ENCODE measurements around the gene NPC1.
"Not testable (repeated sequence)": the region's sequence is repeated elsewhere in the genome, so short reads cannot be mapped to it uniquely, and the experiment has no call there.

The NPC1 gene

DNA sequence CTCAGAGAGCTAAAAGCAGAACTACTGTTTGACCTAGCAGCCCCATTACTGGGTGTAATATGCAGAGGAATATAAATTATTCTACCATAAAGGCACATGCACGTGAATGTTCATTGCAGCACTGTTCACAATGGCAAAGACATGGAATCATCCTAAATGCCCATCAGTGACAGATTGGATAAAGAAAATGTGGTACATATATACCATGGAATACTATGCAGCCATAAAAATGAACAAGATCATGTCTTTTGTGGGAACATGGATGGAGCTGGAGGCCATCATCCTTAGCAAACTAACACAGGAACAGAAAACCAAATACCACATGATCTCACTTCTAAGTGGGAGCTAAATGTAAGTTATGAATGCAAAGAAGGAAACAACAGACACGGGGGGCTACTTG is 75.4 kb downstream of the NPC1 start:
- H2BK120ac ChIP-seq (ENCODE audit: low read depth, low read length); H3K4me1 ChIP-seq (ENCODE audit: control insufficient read depth in 2 of 2, insufficient read depth in 1 of 2, low read depth in 1 of 2, low read length in 2 of 2); H3K18ac ChIP-seq (ENCODE audit: low read length); H3K14ac ChIP-seq (ENCODE audit: low read length); H3K9ac ChIP-seq (ENCODE audit: low read depth, low read length, poor library complexity); H3K27me3 ChIP-seq (ENCODE audit: control insufficient read depth in 3 of 3, insufficient read depth in 3 of 3, low read depth in 1 of 3, low read length in 3 of 3); DNase-seq (ENCODE audit: low spot score); H2BK12ac ChIP-seq (ENCODE audit: low read length); H4K91ac ChIP-seq (ENCODE audit: low read depth, low read length, poor library complexity); H2BK5ac ChIP-seq (ENCODE audit: low read length); H3K9me3 ChIP-seq (replicated peaks in 1 of 2; ENCODE audit: control insufficient read depth in 2 of 2, insufficient read depth in 1 of 2, low read depth in 1 of 2, low read length in 2 of 2); H3K4me2 ChIP-seq (ENCODE audit: insufficient read depth, low read length, poor library complexity, severe bottlenecking); H3K4ac ChIP-seq (ENCODE audit: low read length); H3K27ac ChIP-seq (replicated peaks; ENCODE audit: low read length); H3K79me1 ChIP-seq (ENCODE audit: low read depth, low read length); H3K23ac ChIP-seq (ENCODE audit: low read depth, low read length, poor library complexity); H2BK15ac ChIP-seq (ENCODE audit: low read length); H2AK5ac ChIP-seq (ENCODE audit: low read depth, low read length); H2AFZ ChIP-seq (ENCODE audit: low read length); H3K4me3 ChIP-seq (ENCODE audit: low read length in 2 of 2); H4K8ac ChIP-seq (ENCODE audit: low read depth, low read length): not testable (repeated sequence)
- H3K36me3 ChIP-seq (replicated peaks in 1 of 2; ENCODE audit: control insufficient read depth in 2 of 2, insufficient read depth in 2 of 2, low read length in 2 of 2), result peaks cover 10 to 79% of the 10 kb centered on the region in 2 donors
- no CpG with 5 or more reads among the region's 2 CpGs for WGBS, 2 donors (ENCODE audit: extremely low coverage in 2 of 2, insufficient read length in 2 of 2, insufficient replicate concordance in 1 of 2)

GRCh38 chr18:23506393-23506792 is 79.9 kb downstream of the NPC1 start:
- Histone ChIP-seq H2AFZ (ENCODE audit: low read length) (no peak overlapping the region), H3K4me1 (ENCODE audit: control insufficient read depth in 2 of 2, insufficient read depth in 1 of 2, low read depth in 1 of 2, low read length in 2 of 2) (peaks cover 2 to 10% of the 10 kb centered on the region in 2 donors), H2BK5ac (ENCODE audit: low read length) (no peak overlapping the region), H3K4ac (ENCODE audit: low read length) (no peak overlapping the region), H2BK120ac (ENCODE audit: low read depth, low read length) (no peak overlapping the region), H4K8ac (ENCODE audit: low read depth, low read length) (no peak overlapping the region), H3K14ac (ENCODE audit: low read length) (no peak overlapping the region), H3K36me3 (replicated peaks in 1 of 2; ENCODE audit: control insufficient read depth in 2 of 2, insufficient read depth in 2 of 2, low read length in 2 of 2) (peaks cover 10 to 53% of the 10 kb centered on the region in 2 donors), H4K91ac (ENCODE audit: low read depth, low read length, poor library complexity) (no peak overlapping the region), H3K4me2 (ENCODE audit: insufficient read depth, low read length, poor library complexity, severe bottlenecking) (no peak overlapping the region), H3K4me3 (ENCODE audit: low read length in 2 of 2) (no peak overlapping the region), H3K27ac (replicated peaks; ENCODE audit: low read length) (no peak overlapping the region), H3K23ac (ENCODE audit: low read depth, low read length, poor library complexity) (no peak overlapping the region), H3K79me1 (ENCODE audit: low read depth, low read length) (no peaks in the 10 kb centered on the region), H3K9me3 (replicated peaks in 1 of 2; ENCODE audit: control insufficient read depth in 2 of 2, insufficient read depth in 1 of 2, low read depth in 1 of 2, low read length in 2 of 2) (peaks cover 0 to 3% of the 10 kb centered on the region in 2 donors), H2BK12ac (ENCODE audit: low read length) (no peak overlapping the region), H3K18ac (ENCODE audit: low read length) (no peak overlapping the region), H2AK5ac (ENCODE audit: low read depth, low read length) (no peak overlapping the region), H3K27me3 (ENCODE audit: control insufficient read depth in 3 of 3, insufficient read depth in 3 of 3, low read depth in 1 of 3, low read length in 3 of 3) (no peaks in the 10 kb centered on the region), H3K9ac (ENCODE audit: low read depth, low read length, poor library complexity) (no peak overlapping the region), H2BK15ac (ENCODE audit: low read length) (no peak overlapping the region)
- no CpG with 5 or more reads among the region's 6 CpGs for WGBS, 2 donors (ENCODE audit: extremely low coverage in 2 of 2, insufficient read length in 2 of 2, insufficient replicate concordance in 1 of 2)
- no peak for DNase-seq (ENCODE audit: low spot score)

GRCh38 chr18:23504720-23505119 is 81.6 kb downstream of the NPC1 start:
- Histone ChIP-seq H3K4ac (ENCODE audit: low read length) (no peak overlapping the region), H3K14ac (ENCODE audit: low read length) (no peak overlapping the region), H3K9me3 (replicated peaks in 1 of 2; ENCODE audit: control insufficient read depth in 2 of 2, insufficient read depth in 1 of 2, low read depth in 1 of 2, low read length in 2 of 2) (no peaks in the 10 kb centered on the region), H3K4me3 (ENCODE audit: low read length in 2 of 2) (peak overlapping the region in 1 of 2 donors; percentile 62), H2BK5ac (ENCODE audit: low read length) (no peak overlapping the region), H3K79me1 (ENCODE audit: low read depth, low read length) (no peaks in the 10 kb centered on the region), H3K4me1 (ENCODE audit: control insufficient read depth in 2 of 2, insufficient read depth in 1 of 2, low read depth in 1 of 2, low read length in 2 of 2) (peaks cover 2 to 10% of the 10 kb centered on the region in 2 donors), H2BK120ac (ENCODE audit: low read depth, low read length) (no peak overlapping the region), H3K27ac (replicated peaks; ENCODE audit: low read length) (no peak overlapping the region), H3K23ac (ENCODE audit: low read depth, low read length, poor library complexity) (no peak overlapping the region), H4K91ac (ENCODE audit: low read depth, low read length, poor library complexity) (no peak overlapping the region), H3K18ac (ENCODE audit: low read length) (no peak overlapping the region), H2AK5ac (ENCODE audit: low read depth, low read length) (no peak overlapping the region), H2AFZ (ENCODE audit: low read length) (no peak overlapping the region), H3K4me2 (ENCODE audit: insufficient read depth, low read length, poor library complexity, severe bottlenecking) (no peak overlapping the region), H2BK15ac (ENCODE audit: low read length) (no peak overlapping the region), H3K36me3 (replicated peaks in 1 of 2; ENCODE audit: control insufficient read depth in 2 of 2, insufficient read depth in 2 of 2, low read length in 2 of 2) (peaks cover 5 to 36% of the 10 kb centered on the region in 2 donors), H4K8ac (ENCODE audit: low read depth, low read length) (no peak overlapping the region), H3K27me3 (ENCODE audit: control insufficient read depth in 3 of 3, insufficient read depth in 3 of 3, low read depth in 1 of 3, low read length in 3 of 3) (no peaks in the 10 kb centered on the region), H3K9ac (ENCODE audit: low read depth, low read length, poor library complexity) (no peak overlapping the region), H2BK12ac (ENCODE audit: low read length) (no peak overlapping the region)
- no peak for DNase-seq (ENCODE audit: low spot score)
- no CpG with 5 or more reads among the region's 3 CpGs for WGBS, 2 donors (ENCODE audit: extremely low coverage in 2 of 2, insufficient read length in 2 of 2, insufficient replicate concordance in 1 of 2)

DNA sequence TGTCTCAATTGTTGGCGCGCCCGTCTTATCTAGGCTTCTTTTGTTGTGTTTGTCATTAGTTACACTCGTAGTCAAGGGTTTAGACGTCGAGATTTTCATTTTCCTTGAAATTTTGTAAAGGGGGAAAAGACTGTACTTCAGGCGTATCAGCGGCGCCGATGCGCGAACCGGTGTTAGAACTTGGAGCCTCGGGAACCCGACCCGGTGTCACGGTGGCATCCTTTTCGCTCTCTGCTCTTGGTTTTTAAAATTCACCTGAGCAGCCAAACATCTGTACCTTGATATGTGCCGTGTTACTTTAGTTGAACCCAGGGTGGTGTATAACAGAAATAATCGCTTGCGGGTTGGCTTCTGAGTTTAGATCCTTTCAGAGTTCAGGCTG is 82.4 kb downstream of the NPC1 start:
- peak overlapping the region; percentile 62 to 99 for H3K4me3 ChIP-seq (ENCODE audit: low read length in 2 of 2)
- H3K36me3 ChIP-seq (replicated peaks in 1 of 2; ENCODE audit: control insufficient read depth in 2 of 2, insufficient read depth in 2 of 2, low read length in 2 of 2), result peaks cover 5 to 29% of the 10 kb centered on the region in 2 donors
- peak overlapping the region; percentile 99 for H2AFZ ChIP-seq (ENCODE audit: low read length)
- H3K9ac ChIP-seq (ENCODE audit: low read depth, low read length, poor library complexity), result peak overlapping the region; percentile 92
- H3K9me3 ChIP-seq (replicated peaks in 1 of 2; ENCODE audit: control insufficient read depth in 2 of 2, insufficient read depth in 1 of 2, low read depth in 1 of 2, low read length in 2 of 2), result no peaks in the 10 kb centered on the region
- H2BK5ac ChIP-seq (ENCODE audit: low read length), result no peak overlapping the region
- no peak overlapping the region for H3K4ac ChIP-seq (ENCODE audit: low read length)
- H4K91ac ChIP-seq (ENCODE audit: low read depth, low read length, poor library complexity), result no peak overlapping the region
- H2BK15ac ChIP-seq (ENCODE audit: low read length), result no peak overlapping the region
- H2BK120ac ChIP-seq (ENCODE audit: low read depth, low read length), result no peak overlapping the region
- peak overlapping the region; percentile 97 for H3K4me2 ChIP-seq (ENCODE audit: insufficient read depth, low read length, poor library complexity, severe bottlenecking)
- H3K79me1 ChIP-seq (ENCODE audit: low read depth, low read length), result no peaks in the 10 kb centered on the region
- H3K27me3 ChIP-seq (ENCODE audit: control insufficient read depth in 3 of 3, insufficient read depth in 3 of 3, low read depth in 1 of 3, low read length in 3 of 3), result no peaks in the 10 kb centered on the region
- H3K27ac ChIP-seq (replicated peaks; ENCODE audit: low read length), result no peak overlapping the region
- no peak overlapping the region for H3K23ac ChIP-seq (ENCODE audit: low read depth, low read length, poor library complexity)
- H3K4me1 ChIP-seq (ENCODE audit: control insufficient read depth in 2 of 2, insufficient read depth in 1 of 2, low read depth in 1 of 2, low read length in 2 of 2), result peaks cover 6 to 10% of the 10 kb centered on the region in 2 donors
- H4K8ac ChIP-seq (ENCODE audit: low read depth, low read length), result no peak overlapping the region
- no peak overlapping the region for H2BK12ac ChIP-seq (ENCODE audit: low read length)
- WGBS, 2 donors (ENCODE audit: extremely low coverage in 2 of 2, insufficient read length in 2 of 2, insufficient replicate concordance in 1 of 2), result no CpG with 5 or more reads among the region's 21 CpGs
- H3K18ac ChIP-seq (ENCODE audit: low read length), result no peak overlapping the region
- DNase-seq (ENCODE audit: low spot score), result no peak
- no peak overlapping the region for H3K14ac ChIP-seq (ENCODE audit: low read length)
- no peak overlapping the region for H2AK5ac ChIP-seq (ENCODE audit: low read depth, low read length)

Measured in neuronal stem cell (in vitro differentiated cells).